ENCODE results near the gene PRR23B. TPM values are rescaled to one million over a fixed set of nuclear protein-coding genes. Genes with fewer than 3 reads are reported as not detected.

Gene PRR23B
- total and polyA plus RNA-seq, 2 donors from 2014 or later, result not detected

- DNase-seq, result no peak
- Histone ChIP-seq H3K27ac (ENCODE audit: low read depth in 2 of 2, low read length in 2 of 2) (no peak overlapping the region), H3K27me3 (ENCODE audit: control insufficient read depth, insufficient read depth, low read length) (no peaks in the 10 kb centered on the region), H3K9me3 (ENCODE audit: control insufficient read depth in 2 of 3, insufficient read depth in 1 of 3, low read length in 3 of 3) (peaks cover 0 to 4% (median 0%) of the 10 kb centered on the region in 3 donors), H3K4me3 (ENCODE audit: low read length in 3 of 3) (no peak overlapping the region), H3K4me1 (ENCODE audit: control insufficient read depth in 2 of 3, insufficient read depth in 2 of 3, low read depth in 1 of 3, low read length in 3 of 3) (no peaks in the 10 kb centered on the region), H3K36me3 (ENCODE audit: control insufficient read depth in 2 of 3, insufficient read depth in 3 of 3, low read length in 3 of 3) (no peaks in the 10 kb centered on the region), H3K9ac (ENCODE audit: low read length in 3 of 3) (no peak overlapping the region)
- no peak for TF ChIP-seq CTCF (IDR thresholded peaks at IDR 0.05; ENCODE audit: borderline replicate concordance, extremely low read depth, insufficient read depth)
- intact Hi-C loops (cut with DNase I), result no loop called here
- no peak for FAIRE-seq
Measured at GRCh38 chr3:139016430-139017048, 4.2 kb downstream of the PRR23B start.

GRCh38 chr3:139006051-139006716 lies 14.5 kb downstream of the PRR23B start, which contains the start of gene PRR23A:
Gene PRR23A, minus strand, starts transcription at chr3:139006268. Its CDS starts 0 bp downstream, at chr3:139006268.
- H3K27ac ChIP-seq (ENCODE audit: low read depth in 2 of 2, low read length in 2 of 2), result no peak within 1 kb of the TSS
- no peaks in the 10 kb centered on the region for H3K9me3 ChIP-seq (ENCODE audit: control insufficient read depth in 2 of 3, insufficient read depth in 1 of 3, low read length in 3 of 3)
- H3K36me3 ChIP-seq (ENCODE audit: control insufficient read depth in 2 of 3, insufficient read depth in 3 of 3, low read length in 3 of 3), result no peaks in the 10 kb centered on the region
- no peak for DNase-seq
- no peak for FAIRE-seq
- H3K9ac ChIP-seq (ENCODE audit: low read length in 3 of 3), result no peak within 1 kb of the TSS
- H3K27me3 ChIP-seq (ENCODE audit: control insufficient read depth, insufficient read depth, low read length), result no peaks in the 10 kb centered on the region
- H3K4me3 ChIP-seq (ENCODE audit: low read length in 3 of 3), result no peak within 1 kb of the TSS
- TF ChIP-seq CTCF (IDR thresholded peaks at IDR 0.05; ENCODE audit: borderline replicate concordance, extremely low read depth, insufficient read depth), result no peak
- no peaks in the 10 kb centered on the region for H3K4me1 ChIP-seq (ENCODE audit: control insufficient read depth in 2 of 3, insufficient read depth in 2 of 3, low read depth in 1 of 3, low read length in 3 of 3)
- intact Hi-C loops (cut with DNase I), result no loop called here

- Histone ChIP-seq H3K36me3 (ENCODE audit: control insufficient read depth in 2 of 3, insufficient read depth in 3 of 3, low read length in 3 of 3) (no peaks in the 10 kb centered on the region), H3K4me3 (ENCODE audit: low read length in 3 of 3) (no peak overlapping the region), H3K27ac (ENCODE audit: low read depth in 2 of 2, low read length in 2 of 2) (no peak overlapping the region), H3K9me3 (ENCODE audit: control insufficient read depth in 2 of 3, insufficient read depth in 1 of 3, low read length in 3 of 3) (no peaks in the 10 kb centered on the region), H3K9ac (ENCODE audit: low read length in 3 of 3) (no peak overlapping the region), H3K27me3 (ENCODE audit: control insufficient read depth, insufficient read depth, low read length) (no peaks in the 10 kb centered on the region), H3K4me1 (ENCODE audit: control insufficient read depth in 2 of 3, insufficient read depth in 2 of 3, low read depth in 1 of 3, low read length in 3 of 3) (no peaks in the 10 kb centered on the region)
- FAIRE-seq (no peak), DNase-seq (peak in 1 of 5 donors; percentile 57)
- intact Hi-C loops (cut with DNase I), result no loop called here
- no peak for TF ChIP-seq CTCF (IDR thresholded peaks at IDR 0.05; ENCODE audit: borderline replicate concordance, extremely low read depth, insufficient read depth)
Measured at GRCh38 chr3:139005356-139005993, 15.3 kb downstream of the PRR23B start.
